Cerebellar cortex (tissue), 1 donor: ENCODE results near the gene ANKRD24.
"Not testable (repeated sequence)": the region's sequence is repeated elsewhere in the genome, so short reads cannot be mapped to it uniquely, and the experiment has no call there.

Experiments
- DNase-seq: peaks from one replicate; pipeline ENCODE4 v3.0.0-alpha.2; 2015; ENCODE audit warnings: low spot score

Gene ANKRD24

GRCh38 chr19:4267901-4268815 is 85.7 kb downstream of the ANKRD24 start:
- DNase-seq, result no peak

GRCh38 chr19:4268816-4269430 is 86.4 kb downstream of the ANKRD24 start:
- DNase-seq, result no peak

- DNase-seq, result no peak
Measured at GRCh38 chr19:4272894-4273293, 90.4 kb downstream of the ANKRD24 start.

- not testable (repeated sequence) for DNase-seq
Measured at GRCh38 chr19:4274321-4274686, 91.8 kb downstream of the ANKRD24 start.
